ENCODE data around the gene NCCRP1. TPM values are rescaled to one million over a fixed set of nuclear protein-coding genes. Genes with fewer than 3 reads are reported as not detected.

The NCCRP1 gene
- total RNA-seq, 1 experiment from 2014 or later: 0.46 TPM

- ChIA-PET POLR2A (interaction anchor here (0.6 to 0.7 kb wide), 2 partner anchors 176 to 611 kb away, joined by 3 read pairs; no protein-coding TSS in a partner anchor), CTCF (no interaction called here)
- Histone ChIP-seq H3K4me3 (ENCODE audit: low read depth in 2 of 2, low read length in 2 of 2) (no peak within 1 kb of the TSS), H3K9me3 (ENCODE audit: control insufficient read depth, insufficient read depth, low read depth, low read length) (no peaks in the 10 kb centered on the region), H3K27me3 (ENCODE audit: control insufficient read depth, insufficient read depth, low read length) (peaks cover 3% of the 10 kb centered on the region; the same call in 1 of the 2 replicates), H3K36me3 (ENCODE audit: control insufficient read depth, insufficient read depth, low read length) (no peaks in the 10 kb centered on the region), H3K4me1 (ENCODE audit: control insufficient read depth, insufficient read depth, low read length) (no peaks in the 10 kb centered on the region), H3K27ac (ENCODE audit: low read length) (no peak within 1 kb of the TSS)
- in situ Hi-C loops (cut with HindIII; ENCODE audit: low pct_unique_long_range_greater_than_20kb, low sequenced_read_pairs) (no loop called here), intact Hi-C loops (cut with micrococcal nuclease; ENCODE audit: unreplicated experiment) (no loop called here)
- TF ChIP-seq CTCF (IDR thresholded peaks at IDR 0.05) (no peak), POLR2AphosphoS5 (IDR thresholded peaks at IDR 0.05; ENCODE audit: low read depth, low read length) (no peak), TCF7L2 (IDR thresholded peaks at IDR 0.05; ENCODE audit: low read depth, low read length) (no peak), REST (IDR thresholded peaks at IDR 0.05; ENCODE audit: insufficient read depth in 1 of 2, low read depth in 2 of 2, low read length in 1 of 2) (no peak), SIN3A (IDR thresholded peaks at IDR 0.05; ENCODE audit: borderline replicate concordance, insufficient read depth, low read depth, low read length) (no peak)
- DNase-seq (ENCODE audit: low read depth, low spot score): no peak
- no peak for ATAC-seq
- no TSS peak for BruUV-seq (replicated peaks)
Observed at GRCh38 chr19:39248806-39249205, 52.0 kb downstream of the NCCRP1 start, which contains the start of gene IFNL4. TSS of gene IFNL4 (minus strand) at chr19:39248856.

GRCh38 chr19:39251081-39251480 lies 54.3 kb downstream of the NCCRP1 start:
- H3K9me3 ChIP-seq (ENCODE audit: control insufficient read depth, insufficient read depth, low read depth, low read length): no peaks in the 10 kb centered on the region
- no peak overlapping the region for H3K4me3 ChIP-seq (ENCODE audit: low read depth in 2 of 2, low read length in 2 of 2)
- in situ Hi-C loops (cut with HindIII; ENCODE audit: low pct_unique_long_range_greater_than_20kb, low sequenced_read_pairs) (loop anchor here (5.0 kb wide), 3 partner anchors 34 to 184 kb away; no protein-coding TSS in a partner anchor), intact Hi-C loops (cut with micrococcal nuclease; ENCODE audit: unreplicated experiment) (no loop called here)
- H3K36me3 ChIP-seq (ENCODE audit: control insufficient read depth, insufficient read depth, low read length): no peaks in the 10 kb centered on the region
- no peak for TF ChIP-seq CTCF (IDR thresholded peaks at IDR 0.05)
- TF ChIP-seq SIN3A (IDR thresholded peaks at IDR 0.05; ENCODE audit: borderline replicate concordance, insufficient read depth, low read depth, low read length): no peak
- TF ChIP-seq REST (IDR thresholded peaks at IDR 0.05; ENCODE audit: insufficient read depth in 1 of 2, low read depth in 2 of 2, low read length in 1 of 2): no peak
- H3K4me1 ChIP-seq (ENCODE audit: control insufficient read depth, insufficient read depth, low read length): no peaks in the 10 kb centered on the region
- no peak for ATAC-seq
- peaks cover 3% of the 10 kb centered on the region; the same call in 1 of the 2 replicates for H3K27me3 ChIP-seq (ENCODE audit: control insufficient read depth, insufficient read depth, low read length)
- no TSS peak for BruUV-seq (replicated peaks)
- ChIA-PET POLR2A (interaction anchor here (0.5 kb wide), 1 partner anchor 60 kb away, joined by 3 read pairs; no protein-coding TSS in a partner anchor), CTCF (interaction anchor here (0.6 to 1.1 kb wide), 6 partner anchors 14 to 909 kb away, joined by 3 to 7 read pairs (median 5); no protein-coding TSS in a partner anchor)
- DNase-seq (ENCODE audit: low read depth, low spot score): no peak
- no peak overlapping the region for H3K27ac ChIP-seq (ENCODE audit: low read length)

All from Panc1 (cell line).